HEK293 (cell line): ENCODE measurements around the gene MEGF6.

Source experiments
- CTCF ChIA-PET: fragments of 350-600 bp; formaldehyde crosslinking; extraction: SDS; loops from one replicate; lab custom pipeline; 2021; ENCODE audit warnings: antibody characterized with exemption; lab: Yijun Ruan, JAX
- POLR2A ChIA-PET: fragments of 300-600 bp; formaldehyde crosslinking; extraction: SDS; loops from one replicate; lab custom pipeline; 2020; ENCODE audit warnings: antibody characterized with exemption, inconsistent platforms; lab: Yijun Ruan, JAX
- H3K27ac ChIP-seq: fragments of 200-500 bp; sonication (Bioruptor generic); 2 replicates; pipeline ENCODE4 v1.5.1; 2014; ENCODE audit warnings: low read depth, low read length, control low read depth, inconsistent platforms; ENCODE audit errors: extremely low read depth
- H3K36me3 ChIP-seq, 2 experiments: fragments of 200-500 bp in 1 of 2; sonication (Bioruptor generic) in 1 of 2; 1 replicate in 1 of 2; 2 replicates in 1 of 2; pipeline ENCODE4 v1.5.1; 2014 to 2017; ENCODE audit warnings: inconsistent platforms in 2 of 2, low read length in 2 of 2; ENCODE audit not compliant: control insufficient read depth in 2 of 2, insufficient read depth in 1 of 2
- H3K4me1 ChIP-seq: fragments of 200-500 bp; sonication (Bioruptor generic); 2 replicates; pipeline ENCODE4 v1.5.1; 2014; ENCODE audit warnings: mild to moderate bottlenecking, low read length, inconsistent platforms; ENCODE audit not compliant: control insufficient read depth, insufficient read depth
- H3K4me3 ChIP-seq: 2 replicates; pipeline ENCODE4 v1.5.1; 2011; ENCODE audit warnings: low read depth, mild to moderate bottlenecking, control low read depth, low read length, moderate library complexity
- H3K9me3 ChIP-seq: fragments of 200-500 bp; sonication (Bioruptor generic); 2 replicates; pipeline ENCODE4 v1.5.1; 2014; ENCODE audit warnings: low read depth, low read length, inconsistent platforms; ENCODE audit not compliant: control insufficient read depth, insufficient read depth
- KLF10 ChIP-seq: fragments of 450-650 bp; IDR thresholded peaks from 2 replicates; pipeline ENCODE4 v1.5.1; 2018; ENCODE audit warnings: missing biosample characterization, mild to moderate bottlenecking, missing genetic modification characterization
- ZBTB20 ChIP-seq: fragments of 450-650 bp; formaldehyde crosslinking; IDR thresholded peaks from 2 replicates; pipeline ENCODE4 v1.5.1; 2016; ENCODE audit warnings: missing biosample characterization, missing genetic modification characterization
- ZNF23 ChIP-seq: fragments of 450-650 bp; formaldehyde crosslinking; IDR thresholded peaks from 2 replicates; pipeline ENCODE4 v1.5.1; 2016; ENCODE audit warnings: missing biosample characterization, missing genetic modification characterization, borderline replicate concordance
- ZNF335 ChIP-seq: fragments of 450-650 bp; formaldehyde crosslinking; conservative IDR thresholded peaks from 2 replicates; pipeline ENCODE4 v1.5.1; 2016; ENCODE audit warnings: missing biosample characterization, missing genetic modification characterization
- ZNF449 ChIP-seq: fragments of 450-650 bp; formaldehyde crosslinking; IDR thresholded peaks from 2 replicates; pipeline ENCODE4 v1.5.1; 2017; ENCODE audit warnings: missing biosample characterization, mild to moderate bottlenecking, missing genetic modification characterization, moderate library complexity
- ZNF596 ChIP-seq: fragments of 450-650 bp; IDR thresholded peaks from 2 replicates; pipeline ENCODE4 v1.5.0; 2018; ENCODE audit warnings: missing biosample characterization, mild to moderate bottlenecking, missing genetic modification characterization, moderate library complexity
- ZNF660 ChIP-seq: fragments of 450-650 bp; IDR thresholded peaks from 2 replicates; pipeline ENCODE4 v1.5.1; 2018; ENCODE audit warnings: missing biosample characterization, mild to moderate bottlenecking, missing genetic modification characterization
- ZNF692 ChIP-seq: fragments of 450-650 bp; formaldehyde crosslinking; IDR thresholded peaks from 2 replicates; pipeline ENCODE4 v1.5.1; 2016; ENCODE audit warnings: missing biosample characterization, missing genetic modification characterization
- TF ChIP-seq, protein P1 (sequence below): fragments of 450-650 bp; formaldehyde crosslinking; IDR thresholded peaks from 2 replicates; pipeline ENCODE4 v1.5.1; 2016; ENCODE audit warnings: missing biosample characterization, missing genetic modification characterization
- TF ChIP-seq, protein P2 (sequence below): fragments of 450-650 bp; formaldehyde crosslinking; IDR thresholded peaks from 2 replicates; pipeline ENCODE4 v1.5.1; 2016; ENCODE audit warnings: missing biosample characterization, missing genetic modification characterization
- TF ChIP-seq, protein P3 (sequence below): IDR thresholded peaks from 2 replicates; pipeline ENCODE4 v1.6.1; 2011; ENCODE audit warnings: mild to moderate bottlenecking, low read depth, low read length, borderline replicate concordance

MEGF6 gene

DNA sequence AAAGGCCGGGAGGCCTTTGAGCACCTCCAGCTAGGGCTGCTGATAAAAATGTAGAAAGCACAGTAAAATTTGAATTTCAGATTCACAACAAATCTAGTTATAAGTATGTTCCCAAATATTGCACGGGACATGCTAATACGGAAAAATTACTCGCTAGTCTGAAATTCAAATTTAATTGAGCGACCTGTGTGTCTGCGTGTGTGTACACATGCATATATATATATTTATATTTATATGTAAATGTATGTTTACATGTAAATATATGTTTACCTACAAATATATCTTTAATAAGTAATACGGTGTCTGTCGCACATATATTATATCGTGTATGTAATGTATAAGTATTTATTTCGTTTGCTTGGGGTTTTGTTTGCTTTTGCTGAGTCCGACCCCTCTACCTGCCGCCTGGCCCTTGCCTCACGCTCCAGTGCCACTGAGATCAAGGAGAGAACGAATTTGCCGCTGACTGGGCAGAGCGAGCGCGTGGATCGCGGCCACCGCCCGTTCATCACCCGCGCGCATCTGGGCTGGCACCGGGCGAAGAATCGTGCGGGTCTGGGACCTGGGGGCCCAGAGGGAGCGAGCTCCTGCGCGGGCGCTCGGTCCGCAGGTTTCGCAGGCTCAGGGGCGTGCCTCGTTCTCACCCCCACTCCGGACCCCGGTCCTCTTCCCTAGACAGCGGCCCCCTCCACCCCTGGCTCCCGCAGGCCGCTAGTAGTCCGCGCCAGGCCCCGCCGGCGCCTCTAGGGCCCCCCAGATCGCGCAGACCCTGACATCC lies 39.1 kb upstream of the MEGF6 start:
- POLR2A ChIA-PET, result no interaction called here
- TF ChIP-seq KLF10 (tag by site-specific recombination), result 0 out of 2 replicates have a peak, but pooled peaks have one; percentile 11
- TF ChIP-seq ZNF449 (tag by site-specific recombination), result no peak
- no peak for TF ChIP-seq ZNF692 (tag by site-specific recombination)
- TF ChIP-seq, protein P1, sequence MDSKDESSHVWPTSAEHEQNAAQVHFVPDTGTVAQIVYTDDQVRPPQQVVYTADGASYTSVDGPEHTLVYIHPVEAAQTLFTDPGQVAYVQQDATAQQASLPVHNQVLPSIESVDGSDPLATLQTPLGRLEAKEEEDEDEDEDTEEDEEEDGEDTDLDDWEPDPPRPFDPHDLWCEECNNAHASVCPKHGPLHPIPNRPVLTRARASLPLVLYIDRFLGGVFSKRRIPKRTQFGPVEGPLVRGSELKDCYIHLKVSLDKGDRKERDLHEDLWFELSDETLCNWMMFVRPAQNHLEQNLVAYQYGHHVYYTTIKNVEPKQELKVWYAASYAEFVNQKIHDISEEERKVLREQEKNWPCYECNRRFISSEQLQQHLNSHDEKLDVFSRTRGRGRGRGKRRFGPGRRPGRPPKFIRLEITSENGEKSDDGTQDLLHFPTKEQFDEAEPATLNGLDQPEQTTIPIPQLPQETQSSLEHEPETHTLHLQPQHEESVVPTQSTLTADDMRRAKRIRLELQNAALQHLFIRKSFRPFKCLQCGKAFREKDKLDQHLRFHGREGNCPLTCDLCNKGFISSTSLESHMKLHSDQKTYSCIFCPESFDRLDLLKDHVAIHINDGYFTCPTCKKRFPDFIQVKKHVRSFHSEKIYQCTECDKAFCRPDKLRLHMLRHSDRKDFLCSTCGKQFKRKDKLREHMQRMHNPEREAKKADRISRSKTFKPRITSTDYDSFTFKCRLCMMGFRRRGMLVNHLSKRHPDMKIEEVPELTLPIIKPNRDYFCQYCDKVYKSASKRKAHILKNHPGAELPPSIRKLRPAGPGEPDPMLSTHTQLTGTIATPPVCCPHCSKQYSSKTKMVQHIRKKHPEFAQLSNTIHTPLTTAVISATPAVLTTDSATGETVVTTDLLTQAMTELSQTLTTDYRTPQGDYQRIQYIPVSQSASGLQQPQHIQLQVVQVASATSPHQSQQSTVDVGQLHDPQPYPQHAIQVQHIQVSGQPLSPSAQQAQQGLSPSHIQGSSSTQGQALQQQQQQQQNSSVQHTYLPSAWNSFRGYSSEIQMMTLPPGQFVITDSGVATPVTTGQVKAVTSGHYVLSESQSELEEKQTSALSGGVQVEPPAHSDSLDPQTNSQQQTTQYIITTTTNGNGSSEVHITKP (tag by site-specific recombination), result 0 out of 2 replicates have a peak, but pooled peaks have one; percentile 14
- TF ChIP-seq ZBTB20 (tag by site-specific recombination), result 0 out of 2 replicates have a peak, but pooled peaks have one; percentile 6
- no peak for TF ChIP-seq ZNF660 (tag by site-specific recombination)
- TF ChIP-seq, protein P2, sequence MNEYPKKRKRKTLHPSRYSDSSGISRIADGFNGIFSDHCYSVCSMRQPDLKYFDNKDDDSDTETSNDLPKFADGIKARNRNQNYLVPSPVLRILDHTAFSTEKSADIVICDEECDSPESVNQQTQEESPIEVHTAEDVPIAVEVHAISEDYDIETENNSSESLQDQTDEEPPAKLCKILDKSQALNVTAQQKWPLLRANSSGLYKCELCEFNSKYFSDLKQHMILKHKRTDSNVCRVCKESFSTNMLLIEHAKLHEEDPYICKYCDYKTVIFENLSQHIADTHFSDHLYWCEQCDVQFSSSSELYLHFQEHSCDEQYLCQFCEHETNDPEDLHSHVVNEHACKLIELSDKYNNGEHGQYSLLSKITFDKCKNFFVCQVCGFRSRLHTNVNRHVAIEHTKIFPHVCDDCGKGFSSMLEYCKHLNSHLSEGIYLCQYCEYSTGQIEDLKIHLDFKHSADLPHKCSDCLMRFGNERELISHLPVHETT (tag by site-specific recombination), result no peak
- TF ChIP-seq ZNF596, result peak; percentile 58; the same call in 1 of the 2 replicates
- TF ChIP-seq, protein P3, sequence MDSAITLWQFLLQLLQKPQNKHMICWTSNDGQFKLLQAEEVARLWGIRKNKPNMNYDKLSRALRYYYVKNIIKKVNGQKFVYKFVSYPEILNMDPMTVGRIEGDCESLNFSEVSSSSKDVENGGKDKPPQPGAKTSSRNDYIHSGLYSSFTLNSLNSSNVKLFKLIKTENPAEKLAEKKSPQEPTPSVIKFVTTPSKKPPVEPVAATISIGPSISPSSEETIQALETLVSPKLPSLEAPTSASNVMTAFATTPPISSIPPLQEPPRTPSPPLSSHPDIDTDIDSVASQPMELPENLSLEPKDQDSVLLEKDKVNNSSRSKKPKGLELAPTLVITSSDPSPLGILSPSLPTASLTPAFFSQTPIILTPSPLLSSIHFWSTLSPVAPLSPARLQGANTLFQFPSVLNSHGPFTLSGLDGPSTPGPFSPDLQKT, result 0 out of 2 replicates have a peak, but pooled peaks have one; percentile 1
- peak; percentile 13; the same call in 1 of the 2 replicates for TF ChIP-seq ZNF335 (tag by site-specific recombination)
- no peak for TF ChIP-seq ZNF23 (tag by site-specific recombination)
- H3K4me3 ChIP-seq, result no peak overlapping the region
- H3K9me3 ChIP-seq, result no peaks in the 10 kb centered on the region
- CTCF ChIA-PET, result interaction anchor here (0.6 kb wide), 1 partner anchor 165 kb away, joined by 3 read pairs; no protein-coding TSS in a partner anchor
- no peak overlapping the region for H3K27ac ChIP-seq
- H3K4me1 ChIP-seq, result no peaks in the 10 kb centered on the region
- H3K36me3 ChIP-seq, result peaks cover 0 to 31% of the 10 kb centered on the region in 2 experiments; a peak in 1 of 3 replicates
